Stimulated activated CD4-positive, alpha-beta T cell treated with anti-CD3 and anti-CD28 coated beads, Interleukin-1b, Interleukin-23, amount 100 ng/mL, for 24 hours (primary cell): ENCODE measurements around the gene FLNB.
A peak's percentile ranks its signal among the peaks of the same experiment; 100 is the strongest.

Experiments
- DNase-seq, 4 experiments: peaks; one replicate each; pipeline ENCODE4 v3.0.0-alpha.2; 2020; ENCODE audit warnings: low read depth in 4 of 4, low spot score in 1 of 4

FLNB gene

DNA sequence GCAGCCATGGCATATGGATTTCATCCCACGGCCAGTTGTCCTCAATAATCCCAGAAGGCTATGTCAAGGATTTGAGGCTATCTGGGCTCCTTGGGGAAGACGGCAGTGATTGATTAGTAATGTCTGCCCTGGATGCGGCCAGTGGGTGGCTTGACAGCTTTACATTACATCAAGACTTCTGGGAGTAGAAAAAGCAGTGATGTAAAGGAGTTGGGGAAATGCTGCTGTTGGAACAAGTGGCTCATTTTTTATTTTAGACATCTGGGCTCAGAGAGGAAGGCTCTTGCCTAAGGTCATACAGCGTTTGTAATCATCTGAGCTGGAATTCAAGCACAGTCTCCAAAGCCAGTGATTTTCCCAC lies 94.1 kb downstream of the FLNB start:
- DNase-seq: no peak

GRCh38 chr3:58102976-58103451 lies 94.8 kb downstream of the FLNB start:
- no peak for DNase-seq

DNA sequence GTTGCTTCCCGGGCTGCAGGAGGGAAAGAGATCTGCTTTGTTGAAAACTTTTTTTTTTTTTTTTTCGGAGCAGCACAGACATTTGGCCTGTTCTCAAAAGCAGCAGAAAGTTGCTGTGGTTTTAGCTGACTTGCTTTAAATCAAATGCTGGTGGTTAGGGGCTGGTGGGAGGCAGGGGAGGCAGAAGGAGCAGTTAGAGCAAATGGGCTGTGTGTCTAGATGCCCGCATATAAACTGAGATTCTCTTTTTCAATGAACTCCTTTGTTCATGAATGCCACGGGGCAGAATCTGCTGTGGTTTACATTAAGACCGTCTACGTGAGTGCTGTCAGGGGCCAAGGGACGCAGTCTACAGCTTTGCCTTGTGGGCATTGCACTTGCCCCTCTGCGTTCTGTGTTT lies 95.9 kb downstream of the FLNB start:
- no peak for DNase-seq

DNA sequence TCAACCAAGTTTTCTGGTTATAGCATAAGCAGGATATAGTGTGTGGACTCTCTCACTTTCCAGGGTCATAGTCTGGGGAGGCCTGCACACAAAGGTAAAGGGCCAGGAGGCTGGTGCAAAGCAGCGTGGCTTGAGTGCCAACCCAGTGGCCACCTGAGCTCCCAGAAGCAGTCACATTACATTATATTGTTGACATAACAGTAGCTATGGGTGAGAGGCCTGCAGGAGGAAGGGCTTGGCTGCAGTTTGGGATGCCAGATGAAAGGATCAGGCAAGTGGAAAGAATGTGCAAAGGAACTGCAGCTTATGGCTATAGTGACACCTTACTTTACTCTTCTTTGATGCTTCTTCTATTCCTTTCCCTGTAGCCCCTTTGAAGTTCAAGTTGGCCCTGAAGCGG lies 96.5 kb downstream of the FLNB start:
- DNase-seq: no peak

DNA sequence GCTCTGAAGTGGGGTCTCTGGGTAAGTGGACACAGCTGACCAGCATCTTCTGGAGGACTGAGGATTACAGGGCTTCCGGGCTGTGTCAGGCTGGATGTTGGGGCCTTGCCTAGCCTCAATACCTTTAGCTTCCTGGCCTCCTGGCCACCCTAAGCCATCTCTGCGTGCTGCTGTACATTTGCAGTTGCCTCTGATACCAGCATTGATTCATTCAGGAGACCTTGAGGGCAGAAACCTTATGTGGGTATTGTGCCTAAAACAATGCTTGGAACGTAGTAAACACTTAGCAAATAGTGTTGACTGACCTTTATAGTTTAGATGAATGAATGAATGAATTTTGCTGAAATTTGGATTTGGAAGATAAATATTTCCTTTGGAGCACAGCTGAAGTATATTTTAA lies 97.0 kb downstream of the FLNB start:
- DNase-seq: no peak

GRCh38 chr3:58106061-58106460 lies 97.8 kb downstream of the FLNB start:
- DNase-seq: no peak

DNA sequence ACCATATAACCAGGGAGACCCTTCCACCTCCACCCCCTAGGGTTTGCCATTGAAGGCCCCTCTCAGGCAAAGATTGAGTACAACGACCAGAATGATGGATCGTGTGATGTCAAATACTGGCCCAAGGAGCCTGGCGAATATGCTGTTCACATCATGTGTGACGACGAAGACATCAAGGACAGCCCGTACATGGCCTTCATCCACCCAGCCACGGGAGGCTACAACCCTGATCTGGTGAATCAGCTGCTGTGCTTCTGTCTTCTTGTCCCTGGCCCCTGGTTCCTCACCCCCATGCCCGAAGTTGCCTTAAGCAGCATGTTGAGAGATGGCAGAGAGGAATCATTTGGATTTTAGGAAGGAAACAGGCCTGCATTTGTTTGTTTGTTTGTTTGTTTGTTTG lies 98.4 kb downstream of the FLNB start:
- no peak for DNase-seq

DNA sequence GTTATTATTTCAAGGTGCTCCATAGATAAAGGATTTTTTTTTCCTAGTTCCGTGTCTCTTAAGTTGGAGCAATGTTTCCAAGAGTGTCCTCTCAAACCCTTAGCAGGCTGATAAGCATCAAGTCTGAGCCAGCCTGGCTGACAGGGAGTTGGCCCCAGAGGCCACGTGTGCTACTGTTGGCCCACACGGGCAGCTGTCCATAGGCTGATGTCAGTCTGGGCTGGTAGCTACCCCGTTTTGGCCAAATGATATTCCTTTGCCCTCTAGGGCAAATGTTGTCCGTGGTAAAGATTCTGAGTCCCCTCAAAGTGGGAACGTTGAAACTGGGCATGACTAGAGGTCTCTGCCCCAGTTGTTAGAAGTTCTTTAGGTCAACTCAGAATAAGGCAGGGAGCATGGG lies 99.4 kb downstream of the FLNB start:
- DNase-seq: no peak

DNA sequence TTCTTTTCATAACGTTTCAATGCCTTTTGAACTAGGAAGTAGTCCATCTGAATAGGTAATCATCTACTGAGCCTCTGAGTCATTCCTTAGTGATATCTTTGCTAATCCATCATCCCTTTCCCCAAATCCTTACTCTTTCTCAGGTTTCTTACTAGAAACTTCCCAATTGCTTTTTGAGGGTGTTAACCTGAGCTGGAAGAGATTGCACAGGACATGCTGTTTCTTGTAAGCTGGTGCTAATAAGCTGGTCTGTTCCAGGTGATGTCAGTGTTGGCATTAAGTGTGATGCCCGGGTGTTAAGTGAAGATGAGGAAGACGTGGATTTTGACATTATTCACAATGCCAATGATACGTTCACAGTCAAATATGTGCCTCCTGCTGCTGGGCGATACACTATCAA lies 101.5 kb downstream of the FLNB start:
- DNase-seq: no peak

DNA sequence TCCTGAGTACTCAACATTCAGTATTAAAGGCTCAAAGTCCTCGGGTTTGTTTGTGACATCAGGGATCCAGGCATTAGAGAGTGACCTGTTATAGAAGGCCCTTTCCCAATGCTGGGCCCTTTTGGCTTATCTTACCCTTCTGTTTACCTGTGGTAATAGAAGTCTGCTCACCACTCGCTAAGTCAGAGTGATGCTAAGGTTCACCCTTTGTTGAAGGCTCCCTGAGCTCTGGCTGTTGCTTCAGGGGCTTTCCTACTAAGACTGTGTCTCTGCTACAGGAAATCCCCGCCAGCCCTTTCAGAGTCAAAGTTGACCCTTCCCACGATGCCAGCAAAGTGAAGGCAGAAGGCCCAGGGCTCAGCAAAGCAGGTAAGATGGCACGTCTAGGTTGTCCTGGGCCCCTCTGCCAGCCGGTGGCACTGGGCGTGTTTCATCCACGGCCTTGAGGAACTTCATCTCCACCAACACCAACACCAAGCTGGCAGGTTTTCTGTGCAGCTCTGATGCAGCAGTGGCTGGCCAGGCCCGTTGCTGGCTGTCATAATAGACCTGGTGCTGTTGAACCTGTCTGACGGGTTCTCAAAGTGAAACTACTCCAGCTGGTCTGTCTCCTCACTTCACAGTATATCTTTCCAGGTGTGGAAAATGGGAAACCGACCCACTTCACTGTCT lies 103.4 kb downstream of the FLNB start:
- no peak for DNase-seq

- DNase-seq: no peak
These were observed 103.9 kb downstream of the FLNB start for GRCh38 chr3:58112185-58112535.

- DNase-seq: no peak
These were observed 107.0 kb downstream of the FLNB start for GRCh38 chr3:58115175-58115574.

- DNase-seq: peak in 1 of 4 experiments; percentile 4
These were observed 108.1 kb downstream of the FLNB start for GRCh38 chr3:58116161-58116955.

DNA sequence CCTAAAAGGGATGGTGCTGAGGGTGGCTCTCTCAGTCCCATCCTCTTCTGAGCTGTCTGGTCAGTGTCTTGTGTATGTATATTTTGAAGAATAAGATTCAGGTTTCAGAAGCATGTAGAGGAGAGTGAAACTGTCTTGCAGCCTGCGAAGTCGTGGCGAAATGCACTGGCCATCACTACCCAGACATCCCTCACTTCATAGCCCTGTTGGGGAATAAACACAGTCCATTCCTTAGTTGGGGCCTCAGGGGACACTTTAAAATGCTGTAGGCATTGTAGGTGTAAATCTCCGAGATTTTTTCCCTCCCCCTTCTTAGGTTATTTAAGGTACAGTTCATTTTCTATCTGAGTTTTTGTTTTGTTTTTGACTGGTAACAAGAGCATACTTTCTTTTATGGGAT lies 108.8 kb downstream of the FLNB start:
- DNase-seq: no peak

DNA sequence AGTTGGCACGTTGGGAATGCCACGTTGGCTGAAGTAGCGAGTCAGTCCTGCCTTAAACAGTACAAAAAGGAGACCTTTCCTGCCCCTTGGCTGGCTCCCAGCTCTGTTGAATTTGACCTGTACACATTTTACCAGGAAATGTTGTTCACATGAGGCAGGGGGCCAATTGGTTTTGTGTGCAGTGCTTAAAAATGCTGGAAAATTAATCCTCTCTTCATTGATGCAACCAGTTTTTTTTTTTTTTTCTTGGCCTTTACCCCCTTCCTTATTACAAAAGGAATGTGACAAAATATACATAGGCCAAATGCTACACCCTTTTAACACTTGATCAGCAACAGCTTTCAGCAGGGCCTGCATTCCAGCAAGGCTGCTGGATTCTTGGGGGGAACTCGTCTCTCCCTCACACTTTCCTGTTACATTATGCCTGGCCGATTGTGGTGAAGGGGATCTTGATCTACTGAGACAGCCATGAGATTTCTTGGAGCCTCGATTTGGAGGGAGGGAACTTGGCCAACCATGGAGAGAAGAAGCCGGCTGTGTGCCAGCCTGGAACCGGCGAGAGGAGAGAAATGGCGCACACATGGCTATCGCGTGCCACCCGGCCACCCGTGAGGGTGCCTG lies 109.4 kb downstream of the FLNB start:
- no peak for DNase-seq

- no peak for DNase-seq
These were observed 111.0 kb downstream of the FLNB start for GRCh38 chr3:58119186-58119585.

DNA sequence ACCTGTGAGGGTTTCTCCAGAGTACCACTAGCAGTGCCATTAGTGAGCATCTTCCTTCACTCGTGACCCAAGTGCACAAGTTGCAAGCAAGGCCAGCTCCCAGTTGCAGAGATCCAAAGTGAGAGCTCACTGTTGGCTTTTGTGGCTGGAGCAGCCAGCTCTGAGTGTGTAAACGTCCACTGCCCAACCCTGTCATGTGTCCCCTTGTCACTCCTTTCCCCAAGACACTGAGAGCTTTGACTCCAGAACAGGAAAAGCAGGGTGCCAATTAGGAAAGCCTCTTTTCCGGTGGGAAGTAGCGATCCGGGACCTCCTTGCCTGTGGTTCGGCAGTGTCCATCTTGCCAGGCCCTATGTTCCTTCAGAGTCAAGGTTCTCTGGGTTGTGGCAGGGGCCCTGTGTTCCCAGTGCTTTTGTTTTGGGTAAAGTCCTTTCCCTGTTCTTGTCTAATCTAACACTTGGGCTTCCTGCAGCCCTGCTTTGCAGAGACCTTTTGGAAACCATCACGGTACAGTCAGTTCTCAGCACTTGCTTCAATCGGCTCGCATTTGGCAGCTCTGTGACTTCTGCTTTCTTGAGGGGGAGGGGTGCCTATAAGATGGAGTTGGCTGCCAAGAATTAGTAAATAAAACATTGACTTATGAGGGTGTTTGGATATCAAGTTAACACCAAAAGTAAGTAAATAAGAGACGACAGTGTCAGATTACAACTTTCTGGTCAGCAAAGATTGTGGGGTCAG lies 112.0 kb downstream of the FLNB start:
- no peak for DNase-seq

- no peak for DNase-seq
These were observed 113.0 kb downstream of the FLNB start for GRCh38 chr3:58121183-58121582.

DNA sequence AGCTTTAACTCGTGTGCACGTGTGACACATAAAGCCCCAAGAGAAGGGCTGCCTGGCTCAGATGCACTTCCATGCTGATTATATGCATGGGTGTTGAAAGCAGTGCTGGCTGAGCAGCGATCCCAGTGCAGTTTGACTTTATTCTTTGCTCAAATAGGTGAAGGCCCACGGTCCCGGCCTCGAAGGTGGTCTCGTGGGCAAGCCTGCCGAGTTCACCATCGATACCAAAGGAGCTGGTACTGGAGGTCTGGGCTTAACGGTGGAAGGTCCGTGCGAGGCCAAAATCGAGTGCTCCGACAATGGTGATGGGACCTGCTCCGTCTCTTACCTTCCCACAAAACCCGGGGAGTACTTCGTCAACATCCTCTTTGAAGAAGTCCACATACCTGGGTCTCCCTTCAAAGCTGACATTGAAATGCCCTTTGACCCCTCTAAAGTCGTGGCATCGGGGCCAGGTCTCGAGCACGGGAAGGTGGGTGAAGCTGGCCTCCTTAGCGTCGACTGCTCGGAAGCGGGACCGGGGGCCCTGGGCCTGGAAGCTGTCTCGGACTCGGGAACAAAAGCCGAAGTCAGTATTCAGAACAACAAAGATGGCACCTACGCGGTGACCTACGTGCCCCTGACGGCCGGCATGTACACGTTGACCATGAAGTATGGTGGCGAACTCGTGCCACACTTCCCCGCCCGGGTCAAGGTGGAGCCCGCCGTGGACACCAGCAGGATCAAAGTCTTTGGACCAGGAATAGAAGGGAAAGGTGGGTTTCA lies 114.9 kb downstream of the FLNB start:
- no peak for DNase-seq

- no peak for DNase-seq
These were observed 116.2 kb downstream of the FLNB start for GRCh38 chr3:58124387-58124786.
